ENCODE measurements around the gene OR10A4. TPM values are rescaled to one million over a fixed set of nuclear protein-coding genes. Genes with fewer than 3 reads are reported as not detected.
"Not testable (repeated sequence)": the region's sequence is repeated elsewhere in the genome, so short reads cannot be mapped to it uniquely, and the experiment has no call there.

The OR10A4 gene
- total RNA-seq, 1 experiment from 2014 or later: not detected

DNA sequence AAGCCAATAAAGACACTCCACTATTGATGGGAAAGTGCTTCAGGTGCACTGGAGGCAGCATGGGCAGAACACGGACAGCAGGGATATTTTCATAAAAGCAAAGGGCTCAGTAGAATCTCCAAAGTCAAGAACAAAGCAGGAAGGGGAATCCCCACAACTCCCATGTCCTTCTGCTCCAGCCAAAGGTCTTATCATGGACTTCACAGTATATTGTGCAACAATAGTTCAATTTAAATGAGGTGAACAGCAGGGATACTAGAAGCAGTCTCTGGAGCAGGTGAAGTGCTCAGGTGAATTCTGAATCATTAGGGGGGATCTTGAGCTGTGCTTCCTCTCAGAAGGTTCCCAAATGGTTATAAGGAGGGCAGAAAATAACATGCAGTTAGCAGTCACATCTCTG lies 22.5 kb downstream of the OR10A4 start:
- CTCF ChIA-PET: no interaction called here
- DNase-seq (ENCODE audit: low spot score): no peak
- no peaks in the 10 kb centered on the region for H3K36me3 ChIP-seq (ENCODE audit: insufficient read depth, low read length, poor library complexity, severe bottlenecking)
- no peaks in the 10 kb centered on the region for H3K4me1 ChIP-seq (ENCODE audit: insufficient read depth, low read length, poor library complexity, severe bottlenecking)
- H3K27me3 ChIP-seq (replicated peaks; ENCODE audit: insufficient read depth, low read depth, low read length, poor library complexity): no peaks in the 10 kb centered on the region
- TF ChIP-seq CTCF (conservative IDR thresholded peaks at IDR 0.05; ENCODE audit: low read depth, low read length) (no peak), EZH2 (IDR thresholded peaks at IDR 0.05; ENCODE audit: borderline replicate concordance, low read depth, low read length, poor library complexity, severe bottlenecking) (no peak)
- BruUV-seq (replicated peaks): no TSS peak
- intact Hi-C loops (cut with micrococcal nuclease; ENCODE audit: unreplicated experiment): no loop called here
- POLR2A ChIA-PET (ENCODE audit: low non-redundant PET): no interaction called here
- no peaks in the 10 kb centered on the region for H3K9me3 ChIP-seq (ENCODE audit: low read depth, low read length, poor library complexity, severe bottlenecking)
- H3K27ac ChIP-seq (ENCODE audit: low read depth, low read length, poor library complexity, severe bottlenecking): no peak overlapping the region
- no peak overlapping the region for H3K4me3 ChIP-seq (ENCODE audit: low read depth, low read length, poor library complexity, severe bottlenecking)

DNA sequence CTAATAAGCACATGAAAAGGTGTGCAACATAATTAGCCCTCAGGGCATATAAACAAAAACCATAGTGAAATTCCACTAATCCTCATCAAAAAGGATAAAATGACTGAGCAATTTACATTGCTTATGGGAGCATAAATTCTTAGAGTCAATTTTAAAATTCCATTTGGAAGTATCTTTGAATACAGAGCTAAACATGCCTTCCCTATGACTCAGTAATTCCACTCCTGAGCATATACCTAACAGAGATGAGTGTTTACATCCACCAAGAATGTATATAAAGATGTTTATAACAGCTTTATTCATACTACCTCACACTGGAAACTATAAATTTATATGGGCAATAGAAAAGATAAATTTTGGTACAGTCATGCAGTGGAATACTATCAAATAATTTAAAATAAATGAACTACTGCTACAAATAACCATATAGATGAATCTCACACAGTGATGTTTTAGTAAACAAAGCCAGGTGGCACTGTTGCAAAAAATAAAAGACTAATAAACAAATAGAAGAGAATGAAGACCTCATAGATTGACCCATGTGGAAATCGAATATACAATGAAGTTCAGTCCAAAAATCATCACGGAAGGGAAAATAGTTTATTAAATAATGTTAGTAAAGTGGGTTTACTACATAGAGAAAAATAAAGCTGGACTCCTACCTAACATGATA lies 24.0 kb downstream of the OR10A4 start:
- intact Hi-C loops (cut with micrococcal nuclease; ENCODE audit: unreplicated experiment): no loop called here
- DNase-seq (ENCODE audit: low spot score): no peak
- no peaks in the 10 kb centered on the region for H3K4me1 ChIP-seq (ENCODE audit: insufficient read depth, low read length, poor library complexity, severe bottlenecking)
- CTCF ChIA-PET: no interaction called here
- BruUV-seq (replicated peaks): no TSS peak
- H3K27ac ChIP-seq (ENCODE audit: low read depth, low read length, poor library complexity, severe bottlenecking): no peak overlapping the region
- POLR2A ChIA-PET (ENCODE audit: low non-redundant PET): no interaction called here
- no peaks in the 10 kb centered on the region for H3K27me3 ChIP-seq (replicated peaks; ENCODE audit: insufficient read depth, low read depth, low read length, poor library complexity)
- TF ChIP-seq CTCF (conservative IDR thresholded peaks at IDR 0.05; ENCODE audit: low read depth, low read length) (no peak), EZH2 (IDR thresholded peaks at IDR 0.05; ENCODE audit: borderline replicate concordance, low read depth, low read length, poor library complexity, severe bottlenecking) (no peak)
- no peak overlapping the region for H3K4me3 ChIP-seq (ENCODE audit: low read depth, low read length, poor library complexity, severe bottlenecking)
- H3K36me3 ChIP-seq (ENCODE audit: insufficient read depth, low read length, poor library complexity, severe bottlenecking): no peaks in the 10 kb centered on the region
- H3K9me3 ChIP-seq (ENCODE audit: low read depth, low read length, poor library complexity, severe bottlenecking): no peaks in the 10 kb centered on the region

- H3K36me3 ChIP-seq (ENCODE audit: insufficient read depth, low read length, poor library complexity, severe bottlenecking); DNase-seq (ENCODE audit: low spot score); CTCF ChIA-PET; intact Hi-C loops (cut with micrococcal nuclease; ENCODE audit: unreplicated experiment); H3K4me1 ChIP-seq (ENCODE audit: insufficient read depth, low read length, poor library complexity, severe bottlenecking); H3K9me3 ChIP-seq (ENCODE audit: low read depth, low read length, poor library complexity, severe bottlenecking); POLR2A ChIA-PET (ENCODE audit: low non-redundant PET); BruUV-seq (replicated peaks); H3K27me3 ChIP-seq (replicated peaks; ENCODE audit: insufficient read depth, low read depth, low read length, poor library complexity); H3K4me3 ChIP-seq (ENCODE audit: low read depth, low read length, poor library complexity, severe bottlenecking); H3K27ac ChIP-seq (ENCODE audit: low read depth, low read length, poor library complexity, severe bottlenecking): not testable (repeated sequence)
These were observed 28.4 kb downstream of the OR10A4 start for GRCh38 chr11:6904804-6905203.

DNA sequence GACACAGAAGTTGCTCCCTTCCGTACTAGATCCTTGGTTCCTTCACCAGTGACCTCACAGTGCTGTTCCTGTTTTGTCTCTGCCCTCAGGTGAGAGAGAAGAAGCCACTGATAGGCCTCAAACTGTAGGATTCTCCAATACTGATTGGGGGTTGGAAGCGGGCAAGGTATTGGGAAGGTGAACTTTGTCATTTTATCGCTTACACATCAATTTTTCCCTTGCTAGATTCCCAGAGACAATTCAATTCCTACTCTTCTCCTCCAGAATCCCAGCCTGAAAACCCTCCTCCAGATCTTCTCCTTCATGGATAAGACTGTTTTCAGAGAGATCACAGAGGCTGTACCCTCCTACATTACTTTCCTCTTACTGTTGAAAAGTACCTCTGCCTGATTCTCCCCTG lies 35.0 kb downstream of the OR10A4 start:
- no TSS peak for BruUV-seq (replicated peaks)
- CTCF ChIA-PET: no interaction called here
- POLR2A ChIA-PET (ENCODE audit: low non-redundant PET): no interaction called here
- Histone ChIP-seq H3K4me3 (ENCODE audit: low read depth, low read length, poor library complexity, severe bottlenecking) (no peak overlapping the region), H3K27ac (ENCODE audit: low read depth, low read length, poor library complexity, severe bottlenecking) (no peak overlapping the region), H3K9me3 (ENCODE audit: low read depth, low read length, poor library complexity, severe bottlenecking) (no peaks in the 10 kb centered on the region), H3K36me3 (ENCODE audit: insufficient read depth, low read length, poor library complexity, severe bottlenecking) (no peaks in the 10 kb centered on the region), H3K27me3 (replicated peaks; ENCODE audit: insufficient read depth, low read depth, low read length, poor library complexity) (no peaks in the 10 kb centered on the region), H3K4me1 (ENCODE audit: insufficient read depth, low read length, poor library complexity, severe bottlenecking) (no peaks in the 10 kb centered on the region)
- TF ChIP-seq CTCF (conservative IDR thresholded peaks at IDR 0.05; ENCODE audit: low read depth, low read length) (no peak), EZH2 (IDR thresholded peaks at IDR 0.05; ENCODE audit: borderline replicate concordance, low read depth, low read length, poor library complexity, severe bottlenecking) (no peak)
- no peak for DNase-seq (ENCODE audit: low spot score)
- intact Hi-C loops (cut with micrococcal nuclease; ENCODE audit: unreplicated experiment): no loop called here

All from A673 (cell line).